Umbilical cord (tissue), 2 donors: Measurements from ENCODE around the gene ZFYVE27. TPM values are rescaled to one million over a fixed set of nuclear protein-coding genes. Genes with fewer than 3 reads are reported as not detected.

Experiments used
- DNase-seq: peaks from one replicate; pipeline ENCODE4 v3.0.0-alpha.2; 2015; ENCODE audit warnings: low spot score
- total RNA-seq: library from RNA; depleted of rRNA; stranded (reverse); fragments of >200 nt; gene quantifications from one replicate; pipeline ENCODE4 v1.2.3, GENCODE V29; 2014; ENCODE audit warnings: low replicate concordance; ENCODE audit not compliant: insufficient read depth

ZFYVE27 gene
- total RNA-seq, 1 donor from 2014 or later, result 11.6 TPM

DNA sequence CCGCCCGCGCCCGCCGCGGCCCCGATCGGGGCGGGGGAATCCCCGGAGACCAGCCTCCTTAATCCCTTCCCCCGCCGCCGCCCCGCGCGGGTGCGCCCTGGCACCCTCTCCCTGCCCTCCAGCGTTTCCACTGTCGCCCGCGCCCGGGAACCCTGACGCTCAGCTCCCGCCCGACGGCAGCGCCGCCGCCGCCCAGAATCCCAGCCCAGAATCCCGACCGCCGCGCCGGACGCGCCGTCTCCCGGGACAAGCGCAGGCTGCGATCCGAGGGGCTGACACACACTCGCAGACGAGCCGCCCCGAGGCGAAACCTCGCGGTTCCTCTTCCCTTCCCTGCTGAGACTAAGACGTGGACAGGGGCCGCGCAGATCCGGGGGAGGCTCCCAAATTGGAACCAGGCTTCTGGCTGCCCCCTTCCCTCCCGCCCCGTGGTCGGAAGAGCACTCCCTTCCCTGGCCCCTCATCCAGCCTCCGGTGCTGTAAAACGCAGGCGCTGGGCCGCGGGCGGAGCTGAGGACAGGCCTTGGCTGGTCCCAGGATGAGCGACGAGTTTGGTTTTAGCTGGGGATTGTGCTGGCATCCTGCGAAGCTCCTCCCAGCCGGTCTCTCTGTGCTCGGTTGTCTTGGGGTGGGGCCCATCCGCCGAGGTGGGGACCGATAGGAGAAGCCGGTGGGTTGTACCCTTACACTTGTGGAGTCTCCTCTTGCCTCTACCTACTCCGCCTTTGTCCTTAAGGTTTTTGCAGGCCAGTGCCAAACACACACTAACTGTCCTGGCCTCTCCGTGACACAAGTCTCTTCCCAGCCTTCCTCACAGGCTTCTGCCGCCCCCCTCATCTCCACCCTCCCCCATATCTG, 22.3 kb upstream of the ZFYVE27 start:
- peak; percentile 94 for DNase-seq

DNA sequence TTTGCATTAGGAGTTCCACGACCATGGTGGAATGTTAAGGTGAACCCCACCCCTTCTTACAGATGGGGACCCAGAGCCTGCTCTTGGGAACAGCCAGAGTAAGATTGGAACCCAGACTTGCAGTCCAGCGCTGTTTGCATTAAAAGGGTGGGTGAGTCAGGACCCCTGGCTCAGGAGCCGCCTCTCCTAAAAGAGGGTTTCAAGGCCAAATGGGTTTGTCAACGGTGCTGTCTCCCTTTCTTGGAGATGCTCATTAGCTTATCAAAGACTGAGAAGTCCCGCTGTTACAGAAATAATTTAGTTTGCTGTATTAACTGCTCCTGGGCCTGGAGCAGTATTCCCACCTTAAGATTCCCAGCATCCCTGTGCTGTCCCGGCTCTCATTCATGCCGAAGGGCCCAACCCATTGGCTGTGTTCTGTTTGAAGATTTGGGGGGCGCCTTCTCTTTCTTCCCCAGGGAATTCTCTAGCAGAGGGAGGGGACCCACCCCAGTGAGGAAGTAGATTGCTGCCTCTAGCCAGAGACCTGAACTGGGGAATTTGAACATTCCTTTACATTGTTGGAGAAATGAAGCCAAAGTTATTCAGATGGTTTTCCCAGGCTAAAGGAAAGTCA, 21.6 kb upstream of the ZFYVE27 start:
- DNase-seq, result no peak

DNA sequence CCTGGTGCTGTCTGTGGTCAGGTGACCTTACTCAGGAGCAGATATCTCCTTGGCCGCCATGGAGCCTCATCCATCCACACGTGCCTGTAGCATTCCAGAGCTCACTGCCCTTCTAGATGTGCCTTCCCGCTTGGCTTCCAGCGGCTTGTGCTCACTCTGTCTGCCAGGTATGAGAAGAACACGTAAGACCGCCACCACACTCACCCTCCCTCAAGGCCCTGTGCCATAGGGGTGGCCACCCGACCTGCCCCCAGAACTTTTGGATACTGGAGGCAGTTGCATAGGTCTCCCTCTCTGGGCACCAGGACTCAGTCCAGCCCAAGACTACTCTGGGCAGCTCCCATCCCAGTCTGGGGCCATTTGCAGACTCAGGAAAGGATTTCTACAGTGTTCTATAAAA, 19.3 kb upstream of the ZFYVE27 start:
- DNase-seq, result no peak

GRCh38 chr10:97718178-97718577, 18.8 kb upstream of the ZFYVE27 start:
- DNase-seq, result no peak

DNA sequence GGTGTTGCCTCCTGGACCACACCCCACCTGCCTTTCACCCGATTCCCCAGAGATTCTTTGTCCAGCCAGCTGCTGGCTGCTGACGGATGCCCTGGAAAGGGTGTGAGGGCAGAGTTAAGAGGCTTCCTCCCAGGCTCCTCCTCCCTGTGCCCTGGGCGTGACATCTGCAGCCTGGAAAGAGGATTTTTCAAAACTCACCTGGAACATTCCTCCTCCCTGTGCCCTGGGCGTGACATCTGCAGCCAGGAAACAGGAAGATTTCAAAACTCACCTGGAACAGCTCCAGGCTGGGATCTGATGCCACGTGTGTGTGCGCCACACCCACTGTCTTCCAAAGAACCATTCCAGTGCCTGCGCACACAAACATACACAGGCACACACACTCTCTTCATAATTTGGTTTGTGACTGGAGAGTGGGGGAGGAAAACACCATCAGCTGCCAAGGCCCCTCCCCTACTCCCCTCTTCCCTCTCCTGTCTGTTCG, 18.2 kb upstream of the ZFYVE27 start:
- DNase-seq, result peak; percentile 62

DNA sequence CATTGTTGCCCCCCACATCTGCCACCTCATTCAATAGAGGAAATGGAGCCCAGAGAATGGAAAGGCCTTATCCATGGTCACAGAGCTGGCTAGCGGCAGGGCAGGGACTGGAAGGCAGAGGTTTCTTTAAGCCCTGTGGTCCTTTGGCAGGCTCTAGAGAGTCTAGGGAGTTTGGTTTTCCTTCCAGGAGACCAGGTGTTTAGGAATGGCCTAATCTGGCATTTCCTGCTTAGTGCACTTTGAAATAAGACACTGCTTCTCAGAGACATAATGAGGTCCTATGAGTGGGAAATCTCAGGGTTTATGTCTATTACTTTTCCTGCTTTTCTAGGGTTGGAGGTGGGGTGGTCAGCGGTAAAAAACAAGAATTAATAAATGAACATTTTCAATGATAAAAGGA, 17.3 kb upstream of the ZFYVE27 start:
- DNase-seq, result no peak

GRCh38 chr10:97721871-97722780, 14.8 kb upstream of the ZFYVE27 start:
- no peak for DNase-seq

DNA sequence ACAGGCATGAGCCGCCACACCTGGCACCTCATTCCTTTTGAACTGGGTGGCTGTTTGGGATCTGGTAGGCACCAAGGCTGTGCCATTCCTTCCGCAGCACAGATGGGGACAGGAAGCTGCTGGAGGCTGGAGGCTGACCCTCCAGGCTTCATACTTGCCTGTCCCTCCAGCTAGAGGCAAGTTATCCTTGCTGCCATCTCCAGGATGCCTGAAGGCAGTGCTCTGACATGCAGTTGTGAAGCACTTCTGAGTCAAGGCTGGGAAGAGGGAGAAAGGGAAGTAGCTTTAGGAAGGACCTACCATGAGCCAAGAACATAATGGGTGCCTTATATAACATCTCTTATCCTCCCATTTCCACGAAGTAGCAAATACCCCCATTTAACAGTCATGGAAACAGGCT, 13.9 kb upstream of the ZFYVE27 start:
- DNase-seq, result no peak

- DNase-seq, result no peak
These were observed 12.5 kb upstream of the ZFYVE27 start for GRCh38 chr10:97724341-97724941.

- DNase-seq, result peak; percentile 64
These were observed 10.2 kb upstream of the ZFYVE27 start for GRCh38 chr10:97726636-97727178.

DNA sequence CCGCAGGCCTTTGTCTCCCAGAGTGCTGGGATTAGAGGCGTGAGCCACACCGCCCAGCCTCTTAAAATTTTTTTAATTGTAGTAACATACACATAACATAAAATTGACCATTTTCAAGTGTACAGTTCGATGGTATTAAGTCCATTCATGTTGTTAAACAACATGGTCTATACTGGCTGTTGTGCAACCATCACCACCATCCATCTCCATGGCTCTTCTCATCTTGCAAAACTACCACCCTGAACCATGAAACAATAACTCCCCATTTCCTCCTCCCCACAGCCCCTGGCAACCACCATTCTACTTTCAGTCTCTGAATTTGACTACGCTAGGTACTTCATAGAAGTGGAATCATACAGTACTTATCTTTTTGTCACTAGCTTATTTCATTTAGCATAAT, 7.9 kb upstream of the ZFYVE27 start:
- DNase-seq, result no peak

- peak; percentile 86 for DNase-seq
These were observed 5.4 kb upstream of the ZFYVE27 start for GRCh38 chr10:97731346-97732051.

GRCh38 chr10:97732052-97732359, 4.9 kb upstream of the ZFYVE27 start:
- no peak for DNase-seq

DNA sequence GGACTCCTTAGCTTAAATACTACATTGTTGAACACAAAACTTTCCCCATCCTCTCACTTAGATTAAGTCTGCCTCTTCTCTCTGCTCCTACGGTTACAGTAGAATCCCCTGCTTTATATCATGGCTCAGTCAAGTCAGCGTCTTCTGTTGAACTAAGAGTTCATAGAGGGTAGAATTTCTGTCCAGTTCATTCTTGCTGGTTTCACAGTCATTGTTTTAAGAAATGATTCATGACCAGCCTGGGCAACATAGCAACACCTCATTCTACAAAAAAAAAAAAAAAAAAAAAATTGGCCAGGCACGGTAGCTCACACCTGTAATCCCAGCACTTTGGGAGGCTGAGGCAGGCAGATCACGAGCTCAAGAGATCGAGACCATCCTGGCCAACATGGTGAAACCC, 3.7 kb upstream of the ZFYVE27 start:
- DNase-seq, result no peak

GRCh38 chr10:97734021-97734420, 2.9 kb upstream of the ZFYVE27 start:
- no peak for DNase-seq

- DNase-seq, result no peak
These were observed 476 bp upstream of the ZFYVE27 start for GRCh38 chr10:97736403-97736901.

DNA sequence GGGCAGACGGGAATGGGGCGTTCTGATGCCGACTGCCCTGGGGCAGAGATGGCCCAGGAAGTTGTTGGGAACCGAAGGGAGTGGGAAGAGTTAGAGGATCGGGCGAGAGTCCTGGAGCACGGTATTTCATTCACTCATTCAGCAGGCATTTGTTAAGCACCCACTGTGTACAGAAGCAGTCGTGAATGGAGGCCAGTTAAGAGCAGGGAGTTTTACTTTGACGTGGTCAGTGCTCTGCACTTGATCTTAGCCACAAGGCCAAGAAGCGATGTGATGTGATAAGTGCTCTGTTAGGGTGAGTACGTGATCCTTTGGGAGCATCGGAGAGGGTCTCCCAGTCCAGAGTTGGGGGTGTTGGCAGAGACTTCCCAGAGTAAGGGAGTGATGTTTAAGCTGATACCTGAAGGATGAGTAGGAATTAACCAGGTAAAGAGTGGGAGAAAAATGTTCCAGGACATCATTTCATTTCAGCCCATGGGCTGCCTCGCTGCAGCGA, 890 bp downstream of the ZFYVE27 start:
- DNase-seq, result no peak

DNA sequence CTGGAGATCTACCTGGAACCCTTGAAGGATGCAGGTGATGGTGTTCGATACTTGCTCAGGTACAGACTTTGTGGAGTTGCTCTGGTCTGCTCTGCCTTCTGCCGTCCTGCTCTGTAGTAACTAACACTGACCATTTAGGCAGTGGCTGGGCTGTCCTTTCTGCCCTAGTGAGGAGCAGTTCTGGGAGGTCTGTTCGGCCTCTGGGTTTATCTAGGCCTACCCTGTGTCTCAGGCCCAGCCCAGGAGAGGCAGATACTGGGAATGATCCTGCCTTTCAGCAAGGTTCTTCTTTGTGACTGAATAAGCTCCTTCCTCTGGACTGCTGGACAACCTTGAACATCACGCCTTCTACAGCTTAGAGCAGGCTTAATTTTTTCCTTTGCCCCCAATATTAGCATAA, 1.7 kb downstream of the ZFYVE27 start:
- no peak for DNase-seq

DNA sequence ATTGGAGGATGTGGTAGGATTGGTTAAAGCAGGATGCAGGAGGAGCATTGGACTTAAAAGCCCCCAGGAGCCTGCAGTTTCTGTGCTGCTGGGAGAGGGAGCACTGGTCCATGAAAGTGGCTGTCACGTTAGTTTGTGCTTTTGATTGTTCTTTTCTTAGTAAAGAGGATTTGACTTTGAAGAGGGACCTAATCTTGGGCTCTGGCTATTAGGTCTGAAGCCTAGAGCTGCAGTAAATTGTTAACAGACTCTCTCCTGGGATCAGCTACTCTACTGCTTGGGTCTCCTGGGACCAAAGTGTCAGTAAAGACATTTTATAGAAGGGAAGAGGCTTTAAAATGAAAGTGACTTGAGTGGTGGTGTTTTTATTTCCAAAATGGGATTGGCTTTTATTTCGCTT, 3.7 kb downstream of the ZFYVE27 start:
- no peak for DNase-seq

DNA sequence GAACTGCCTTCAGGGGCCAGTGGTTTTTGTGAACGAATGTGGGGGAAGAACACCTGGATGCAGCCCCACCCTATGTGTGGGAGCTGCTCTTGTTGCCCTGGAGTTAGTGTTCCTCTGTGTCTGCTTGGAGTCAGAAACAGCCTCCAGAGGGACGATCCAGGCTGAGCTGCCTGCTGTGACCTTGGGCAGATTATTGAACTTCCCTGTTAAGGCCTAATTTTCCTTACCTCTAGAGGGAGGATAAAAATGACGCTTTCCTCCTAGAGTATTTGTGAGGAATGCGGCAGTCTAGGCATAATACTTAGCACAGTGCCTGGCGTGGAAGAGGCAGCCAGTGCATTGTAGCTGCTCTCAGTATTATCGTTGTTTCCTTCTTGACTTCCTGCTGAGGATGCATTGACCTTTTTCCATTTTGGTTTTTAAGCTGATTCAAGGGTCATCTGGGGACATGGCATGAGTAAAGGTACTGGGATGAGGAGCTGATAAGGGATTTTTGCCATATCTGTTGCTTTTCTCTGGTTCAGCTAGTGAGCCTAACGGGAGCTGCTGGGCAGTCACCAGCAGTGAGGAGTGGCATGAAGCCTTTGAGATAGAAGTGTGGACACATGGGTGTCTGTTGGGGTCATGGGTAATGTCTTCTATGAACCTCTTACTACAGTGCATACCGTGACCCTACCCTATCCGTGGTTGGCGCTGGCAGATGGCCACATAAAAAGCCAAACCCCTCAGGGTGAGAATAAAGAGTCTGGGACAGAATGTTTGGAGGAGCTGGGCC, 6.4 kb downstream of the ZFYVE27 start:
- DNase-seq, result no peak
